Smooth muscle cell (in vitro differentiated cells): ENCODE measurements around the gene ST6GALNAC1. TPM values are rescaled to one million over a fixed set of nuclear protein-coding genes. Genes with fewer than 3 reads are reported as not detected.
A peak's percentile ranks its signal among the peaks of the same experiment; 100 is the strongest.
"Not testable (repeated sequence)": the region's sequence is repeated elsewhere in the genome, so short reads cannot be mapped to it uniquely, and the experiment has no call there.

Experiments used
- DNase-seq: peaks from one replicate; lab custom pipeline; 2025; ENCODE audit not compliant: unreplicated experiment; lab: John Stamatoyannopoulos, UW
- H2AFZ ChIP-seq: fragments of 200-600 bp; sonication (generic); 2 replicates; pipeline ENCODE4 v1.6.0; 2016; ENCODE audit warnings: antibody characterized with exemption, low read depth, mild to moderate bottlenecking
- H3F3A ChIP-seq: fragments of 200-600 bp; sonication (generic); 2 replicates; pipeline ENCODE4 v1.6.0; 2017; ENCODE audit warnings: antibody characterized with exemption, low read depth
- H3K27ac ChIP-seq: fragments of 200-600 bp; sonication (generic); 2 replicates; pipeline ENCODE4 v1.5.1; 2016; ENCODE audit warnings: low read depth, mild to moderate bottlenecking
- H3K27me3 ChIP-seq: fragments of 200-600 bp; sonication (generic); 2 replicates; pipeline ENCODE4 v1.6.1; 2016; ENCODE audit warnings: low read depth, mild to moderate bottlenecking
- H3K36me3 ChIP-seq: fragments of 200-600 bp; sonication (generic); 2 replicates; pipeline ENCODE4 v1.5.1; 2016; ENCODE audit warnings: low read depth
- H3K4me1 ChIP-seq: fragments of 200-600 bp; sonication (generic); 2 replicates; pipeline ENCODE4 v1.5.1; 2016; ENCODE audit warnings: low read depth
- H3K4me2 ChIP-seq: fragments of 200-600 bp; sonication (generic); 2 replicates; pipeline ENCODE4 v1.6.0; 2016; ENCODE audit warnings: mild to moderate bottlenecking
- H3K4me3 ChIP-seq: fragments of 200-600 bp; sonication (generic); 2 replicates; pipeline ENCODE4 v1.5.1; 2016; ENCODE audit warnings: mild to moderate bottlenecking
- H3K79me2 ChIP-seq: fragments of 200-600 bp; sonication (generic); 2 replicates; pipeline ENCODE4 v1.6.0; 2016; ENCODE audit warnings: low read depth, mild to moderate bottlenecking
- H3K9ac ChIP-seq: fragments of 200-600 bp; sonication (generic); 2 replicates; pipeline ENCODE4 v1.6.0; 2016; ENCODE audit warnings: low read depth
- H3K9me3 ChIP-seq: fragments of 200-600 bp; sonication (generic); replicated peaks from 2 replicates; pipeline ENCODE4 v1.5.1; 2016; ENCODE audit warnings: low read depth
- H4K20me1 ChIP-seq: fragments of 200-600 bp; sonication (generic); 2 replicates; pipeline ENCODE4 v1.6.0; 2016; ENCODE audit warnings: low read depth
- whole genome bisulfite sequencing: methylation state at CpG from one replicate; pipeline ENCODE4 v1.1.7; 2016; ENCODE audit warnings: low lambda C conversion rate; 5-methylcytosine and 5-hydroxymethylcytosine counted together
- polyA plus RNA-seq: library from polyadenylated mRNA; unstranded; fragments of >200 nt; fragmentation: Nextera tagmentation; extraction: Ambion mirVana; gene quantifications from 2 replicates; pipeline ENCODE4 v1.2.1, GENCODE V29; 2016
- total RNA-seq: library from RNA; depleted of rRNA; stranded (reverse); fragments of >200 nt; gene quantifications from 2 replicates; pipeline ENCODE4 v1.2.3, GENCODE V29; 2014
- TF ChIP-seq, protein P1 (sequence below): fragments of 200-600 bp; sonication (generic); IDR thresholded peaks from 2 replicates; pipeline ENCODE4 v1.5.1; 2017; ENCODE audit warnings: borderline replicate concordance, mild to moderate bottlenecking, antibody characterized with exemption; ENCODE audit not compliant: insufficient read depth, poor library complexity, severe bottlenecking

ST6GALNAC1 gene
- total and polyA plus RNA-seq, 2 experiments from 2014 or later: not detected

DNA sequence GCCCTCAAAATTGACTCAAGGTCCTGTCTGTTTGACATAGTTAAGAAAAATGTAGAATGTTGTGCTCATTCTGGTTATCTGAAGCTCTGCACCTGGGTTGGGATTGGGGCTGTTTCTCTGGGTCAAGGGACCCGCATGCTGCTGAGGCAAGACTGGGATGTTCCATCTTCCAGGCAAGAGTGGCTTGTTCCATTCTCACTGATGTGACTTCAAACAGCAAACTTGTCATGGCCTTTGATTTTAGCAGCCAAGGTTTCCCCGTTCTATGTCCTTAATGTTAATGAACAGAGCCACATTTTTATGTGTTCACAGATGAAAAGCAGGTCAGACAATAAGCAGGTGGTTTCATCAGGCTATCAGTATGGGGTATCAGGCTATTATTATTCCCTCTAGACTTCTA is 25.7 kb downstream of the ST6GALNAC1 start:
- peaks cover 7% of the 10 kb centered on the region for H3K27me3 ChIP-seq
- H3F3A ChIP-seq: no peaks in the 10 kb centered on the region
- H3K79me2 ChIP-seq: no peaks in the 10 kb centered on the region
- WGBS: 91% methylated on average over 2 of the region's 2 CpGs
- H3K4me2 ChIP-seq: no peak overlapping the region
- no peaks in the 10 kb centered on the region for H4K20me1 ChIP-seq
- H3K4me3 ChIP-seq: no peak overlapping the region
- H3K36me3 ChIP-seq: no peaks in the 10 kb centered on the region
- H2AFZ ChIP-seq: no peak overlapping the region
- TF ChIP-seq, protein P1, sequence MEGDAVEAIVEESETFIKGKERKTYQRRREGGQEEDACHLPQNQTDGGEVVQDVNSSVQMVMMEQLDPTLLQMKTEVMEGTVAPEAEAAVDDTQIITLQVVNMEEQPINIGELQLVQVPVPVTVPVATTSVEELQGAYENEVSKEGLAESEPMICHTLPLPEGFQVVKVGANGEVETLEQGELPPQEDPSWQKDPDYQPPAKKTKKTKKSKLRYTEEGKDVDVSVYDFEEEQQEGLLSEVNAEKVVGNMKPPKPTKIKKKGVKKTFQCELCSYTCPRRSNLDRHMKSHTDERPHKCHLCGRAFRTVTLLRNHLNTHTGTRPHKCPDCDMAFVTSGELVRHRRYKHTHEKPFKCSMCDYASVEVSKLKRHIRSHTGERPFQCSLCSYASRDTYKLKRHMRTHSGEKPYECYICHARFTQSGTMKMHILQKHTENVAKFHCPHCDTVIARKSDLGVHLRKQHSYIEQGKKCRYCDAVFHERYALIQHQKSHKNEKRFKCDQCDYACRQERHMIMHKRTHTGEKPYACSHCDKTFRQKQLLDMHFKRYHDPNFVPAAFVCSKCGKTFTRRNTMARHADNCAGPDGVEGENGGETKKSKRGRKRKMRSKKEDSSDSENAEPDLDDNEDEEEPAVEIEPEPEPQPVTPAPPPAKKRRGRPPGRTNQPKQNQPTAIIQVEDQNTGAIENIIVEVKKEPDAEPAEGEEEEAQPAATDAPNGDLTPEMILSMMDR: no peak
- H3K4me1 ChIP-seq: no peaks in the 10 kb centered on the region
- no peak overlapping the region for H3K27ac ChIP-seq
- DNase-seq: no peak
- no peaks in the 10 kb centered on the region for H3K9me3 ChIP-seq
- no peak overlapping the region for H3K9ac ChIP-seq

DNA sequence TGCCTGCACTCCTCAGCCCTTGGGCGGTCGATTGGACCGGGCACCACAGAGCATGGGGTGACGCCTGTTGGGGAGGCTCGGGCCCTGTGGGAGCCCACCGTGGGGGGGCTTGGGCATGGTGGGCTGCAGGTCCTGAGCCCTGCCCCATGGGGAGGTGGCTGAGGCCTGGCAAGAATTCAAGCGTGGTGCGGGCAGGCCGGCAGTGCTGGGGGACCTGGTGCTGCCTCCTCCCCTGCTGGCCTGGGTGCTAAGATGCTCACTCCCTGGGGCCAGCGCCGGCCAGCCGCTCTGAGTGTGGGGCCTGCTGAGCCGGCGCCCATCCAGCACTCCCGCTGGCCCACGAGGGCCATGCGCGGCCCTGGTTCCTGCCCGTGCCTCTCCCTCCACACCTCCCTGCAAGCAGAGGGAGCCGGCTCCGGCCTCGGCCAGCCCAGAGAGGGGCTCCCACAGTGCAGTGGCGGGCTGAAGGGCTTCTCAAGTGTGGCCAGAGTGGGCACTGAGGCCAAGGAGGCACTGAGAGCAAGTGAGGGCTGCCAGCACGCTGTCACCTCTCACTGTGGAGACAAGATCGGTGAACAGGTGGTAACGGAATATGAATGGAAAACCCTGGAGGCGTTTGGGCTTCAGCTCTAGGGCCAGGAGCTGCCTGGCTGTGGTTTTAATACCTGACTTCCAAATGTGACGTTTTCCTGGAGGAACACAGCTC is 28.5 kb downstream of the ST6GALNAC1 start:
- DNase-seq: no peak
- Histone ChIP-seq H2AFZ (no peak overlapping the region), H3K79me2 (no peaks in the 10 kb centered on the region), H3K27ac (no peak overlapping the region), H4K20me1 (no peaks in the 10 kb centered on the region), H3K4me1 (no peaks in the 10 kb centered on the region), H3K4me3 (no peak overlapping the region), H3K4me2 (no peak overlapping the region), H3K36me3 (no peaks in the 10 kb centered on the region), H3K9me3 (no peaks in the 10 kb centered on the region), H3K27me3 (peaks cover 7% of the 10 kb centered on the region), H3K9ac (no peak overlapping the region), H3F3A (no peaks in the 10 kb centered on the region)
- 97% methylated on average over 27 of the region's 28 CpGs for WGBS
- TF ChIP-seq, protein P1: no peak

DNA sequence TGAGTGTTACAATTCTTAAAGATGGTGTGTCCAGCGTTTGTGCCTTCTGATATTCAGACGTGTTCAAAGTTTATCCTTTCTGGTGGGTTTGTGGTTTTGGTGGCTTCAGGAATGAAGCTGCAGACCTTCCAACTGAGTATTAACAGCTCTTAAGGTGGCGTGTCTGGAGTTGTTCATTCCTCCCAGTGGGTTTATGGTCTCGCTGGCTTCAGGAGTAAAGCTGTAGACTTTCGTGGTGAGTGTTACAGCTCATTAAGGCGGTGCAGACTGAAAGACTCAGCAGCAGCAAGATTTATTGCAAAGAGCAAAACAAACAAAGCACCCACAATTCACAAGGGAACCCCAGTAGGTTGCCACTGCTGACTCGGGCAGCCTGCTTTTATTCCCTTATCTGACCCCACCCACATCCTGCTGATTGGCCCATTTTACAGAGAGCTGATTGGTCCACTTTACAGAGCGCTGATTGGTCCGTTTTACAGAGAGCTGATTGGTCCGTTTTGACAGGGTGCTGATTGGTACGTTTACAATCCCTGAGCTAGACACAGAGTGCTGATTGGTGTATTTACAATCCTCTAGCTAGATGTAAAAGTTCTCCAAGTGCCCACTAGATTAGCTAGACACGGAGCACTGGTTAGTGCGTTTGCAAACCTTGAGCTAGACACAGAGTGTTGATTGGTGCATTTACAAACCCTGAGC is 29.3 kb downstream of the ST6GALNAC1 start:
- not testable (repeated sequence) for H2AFZ ChIP-seq

DNA sequence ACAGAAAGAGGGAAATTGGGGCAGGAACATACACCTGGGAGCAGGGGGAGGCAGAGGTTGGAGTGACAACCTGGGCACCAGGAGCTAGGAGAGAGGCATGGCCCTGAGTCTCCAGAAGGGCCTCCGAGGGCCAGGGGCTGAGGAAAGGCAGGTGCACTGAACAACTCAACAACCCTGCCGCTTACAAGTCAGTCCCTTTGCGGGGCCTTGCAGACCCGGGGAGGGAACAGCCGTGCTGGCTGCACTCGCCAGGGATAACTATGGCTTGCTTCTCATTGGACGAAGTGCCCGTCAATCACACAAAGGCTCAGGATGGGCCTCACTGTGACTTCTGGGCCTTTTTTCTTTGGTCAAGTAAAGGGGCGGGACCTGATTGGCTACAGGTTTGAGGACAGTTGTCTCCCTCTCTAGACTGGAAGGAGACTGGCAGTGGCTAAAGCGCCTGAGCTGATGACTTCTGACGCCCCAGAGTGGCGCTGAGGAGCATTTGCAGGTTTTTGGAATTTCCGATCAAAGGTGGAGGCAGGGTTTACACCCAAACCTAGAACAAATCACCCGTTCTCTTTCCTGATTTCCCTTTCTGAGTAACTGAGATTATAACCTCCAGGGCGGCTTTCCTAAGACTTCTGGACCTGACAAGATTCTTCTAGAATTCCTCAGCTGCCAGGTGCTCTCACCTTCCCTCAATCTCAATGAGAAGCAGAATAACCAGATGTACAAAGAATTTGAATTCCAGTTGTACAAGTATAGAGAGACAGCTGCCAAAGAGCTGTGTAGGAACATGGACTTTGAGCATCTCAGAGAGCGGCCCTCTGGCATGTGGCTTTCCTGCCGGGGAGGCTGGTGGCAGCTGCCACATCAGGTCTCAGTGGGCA is 30.3 kb downstream of the ST6GALNAC1 start:
- 74% methylated on average over 17 of the region's 17 CpGs for WGBS
- Histone ChIP-seq H3K27ac (no peak overlapping the region), H3K9me3 (no peaks in the 10 kb centered on the region), H3K4me2 (peak overlapping the region; percentile 29), H3K36me3 (no peaks in the 10 kb centered on the region), H3K4me3 (no peak overlapping the region), H3K27me3 (no peaks in the 10 kb centered on the region), H3F3A (no peaks in the 10 kb centered on the region), H2AFZ (no peak overlapping the region), H3K9ac (no peak overlapping the region), H4K20me1 (no peaks in the 10 kb centered on the region), H3K79me2 (no peaks in the 10 kb centered on the region), H3K4me1 (no peaks in the 10 kb centered on the region)
- no peak for DNase-seq
- TF ChIP-seq, protein P1: no peak

More for the DNA sequence above, 29.3 kb downstream of the ST6GALNAC1 start:
- not testable (repeated sequence) for H4K20me1 ChIP-seq, H3K9me3 ChIP-seq, H3K27me3 ChIP-seq, H3K4me3 ChIP-seq, H3K4me1 ChIP-seq, H3K9ac ChIP-seq, H3K79me2 ChIP-seq, H3K36me3 ChIP-seq, H3K27ac ChIP-seq, H3F3A ChIP-seq, DNase-seq
- H3K4me2 ChIP-seq: peak overlapping the region; percentile 29
- WGBS: 54% methylated on average over 13 of the region's 13 CpGs
